Measurements from ENCODE around the gene PITPNC1. TPM values are rescaled to one million over a fixed set of nuclear protein-coding genes. Genes with fewer than 3 reads are reported as not detected.

The PITPNC1 gene
- total RNA-seq, 1 experiment from 2014 or later = 37.5 TPM

GRCh38 chr17:67573987-67574657 is 197.0 kb downstream of the PITPNC1 start:
- Mint-ChIP-seq H3K27ac (peak overlapping the region in 2 of 3 experiments; percentile 0 to 4; a peak in 3 of 7 replicates), H3K27me3 (ENCODE audit: low read depth) (no peaks in the 10 kb centered on the region), H3K9me3 (no peaks in the 10 kb centered on the region), H3K4me3 (no peak overlapping the region), H3K36me3 (ENCODE audit: insufficient read depth in 1 of 3, low read depth in 3 of 3) (peaks cover 2 to 16% (median 5%) of the 10 kb centered on the region in 3 experiments; a peak in 4 of 7 replicates), H3K4me1 (peaks cover 17 to 29% of the 10 kb centered on the region in 2 experiments)
- H3K18ac ChIP-seq (ENCODE audit: insufficient read length, low read depth, low read length) = no peak overlapping the region
- H3T11ph ChIP-seq (ENCODE audit: low read length) = no peak overlapping the region
- DNase-seq = no peak
- no peak overlapping the region for H4K91ac ChIP-seq (ENCODE audit: insufficient read length, low read depth, low read length)
- no peak overlapping the region for H3K23ac ChIP-seq (ENCODE audit: insufficient read length, low read depth, low read length)
- no peak overlapping the region for H3K27ac ChIP-seq (ENCODE audit: insufficient read length, low read depth, low read length)
- TF ChIP-seq, protein P1, sequence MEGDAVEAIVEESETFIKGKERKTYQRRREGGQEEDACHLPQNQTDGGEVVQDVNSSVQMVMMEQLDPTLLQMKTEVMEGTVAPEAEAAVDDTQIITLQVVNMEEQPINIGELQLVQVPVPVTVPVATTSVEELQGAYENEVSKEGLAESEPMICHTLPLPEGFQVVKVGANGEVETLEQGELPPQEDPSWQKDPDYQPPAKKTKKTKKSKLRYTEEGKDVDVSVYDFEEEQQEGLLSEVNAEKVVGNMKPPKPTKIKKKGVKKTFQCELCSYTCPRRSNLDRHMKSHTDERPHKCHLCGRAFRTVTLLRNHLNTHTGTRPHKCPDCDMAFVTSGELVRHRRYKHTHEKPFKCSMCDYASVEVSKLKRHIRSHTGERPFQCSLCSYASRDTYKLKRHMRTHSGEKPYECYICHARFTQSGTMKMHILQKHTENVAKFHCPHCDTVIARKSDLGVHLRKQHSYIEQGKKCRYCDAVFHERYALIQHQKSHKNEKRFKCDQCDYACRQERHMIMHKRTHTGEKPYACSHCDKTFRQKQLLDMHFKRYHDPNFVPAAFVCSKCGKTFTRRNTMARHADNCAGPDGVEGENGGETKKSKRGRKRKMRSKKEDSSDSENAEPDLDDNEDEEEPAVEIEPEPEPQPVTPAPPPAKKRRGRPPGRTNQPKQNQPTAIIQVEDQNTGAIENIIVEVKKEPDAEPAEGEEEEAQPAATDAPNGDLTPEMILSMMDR (conservative IDR thresholded peaks at IDR 0.05) = no peak
- H2BK120ac ChIP-seq (ENCODE audit: low read depth, low read length, poor library complexity, severe bottlenecking) = no peak overlapping the region
- no peak overlapping the region for H2BK15ac ChIP-seq (ENCODE audit: low read depth, low read length)
- H3K4ac ChIP-seq (ENCODE audit: low read depth, low read length) = no peak overlapping the region
- H3K56ac ChIP-seq (ENCODE audit: insufficient read length, low read depth, low read length) = no peak overlapping the region
- no peak overlapping the region for H3K14ac ChIP-seq (ENCODE audit: insufficient read depth, low read length)
- no peaks in the 10 kb centered on the region for H3K9me3 ChIP-seq (ENCODE audit: control insufficient read depth, low read depth, low read length)
- H2BK20ac ChIP-seq (ENCODE audit: low read depth, low read length, poor library complexity, severe bottlenecking) = no peak overlapping the region
- H3K79me1 ChIP-seq (ENCODE audit: insufficient read depth, low read depth, low read length, poor library complexity, severe bottlenecking) = no peaks in the 10 kb centered on the region
- H3K4me1 ChIP-seq (ENCODE audit: insufficient read depth, low read length) = peaks cover 3% of the 10 kb centered on the region; the same call in 1 of the 2 replicates
- no peaks in the 10 kb centered on the region for H3K79me2 ChIP-seq (ENCODE audit: insufficient read depth, low read length)
- H2AFZ ChIP-seq (ENCODE audit: low read length) = no peak overlapping the region
- no peak overlapping the region for H3K4me2 ChIP-seq (ENCODE audit: insufficient read depth, insufficient read length, low read length)
- no peak overlapping the region for H2BK5ac ChIP-seq (ENCODE audit: insufficient read length, low read length)
- H4K8ac ChIP-seq (replicated peaks; ENCODE audit: insufficient read length, low read depth, low read length) = no peak overlapping the region
- no peaks in the 10 kb centered on the region for H4K20me1 ChIP-seq (ENCODE audit: control insufficient read depth, insufficient read depth, insufficient read length)
- H2AK5ac ChIP-seq (ENCODE audit: insufficient read length, low read length) = no peak overlapping the region
- H4K5ac ChIP-seq (ENCODE audit: insufficient read length, low read depth, low read length) = no peak overlapping the region
- no peak overlapping the region for H3K9ac ChIP-seq (ENCODE audit: extremely low read depth, insufficient read length, low read length)
- H2BK12ac ChIP-seq (ENCODE audit: insufficient read length, low read depth, low read length) = no peak overlapping the region
- H3K27me3 ChIP-seq (ENCODE audit: insufficient read depth, low read length) = no peaks in the 10 kb centered on the region
- no peaks in the 10 kb centered on the region for H3K23me2 ChIP-seq (ENCODE audit: insufficient read length, low read depth, low read length, poor library complexity, severe bottlenecking)
- no CpG with 5 or more reads among the region's 4 CpGs for WGBS (ENCODE audit: extremely low coverage, insufficient read length, low lambda C conversion rate)

Data from H9 (cell line).